H9 (cell line): ENCODE results near the gene POLR3H. TPM values are rescaled to one million over a fixed set of nuclear protein-coding genes. Genes with fewer than 3 reads are reported as not detected.

Source experiments
- DNase-seq: peaks from one replicate; pipeline ENCODE4 v3.0.0-alpha.2; 2017
- H2AFZ ChIP-seq: one replicate; pipeline ENCODE4 v1.6.1; 2013; ENCODE audit warnings: mild to moderate bottlenecking, low read length, control low read depth, moderate library complexity
- H2AK5ac ChIP-seq: 2 replicates; pipeline ENCODE4 v1.6.1; 2013; ENCODE audit warnings: low read length, control low read depth, mixed read lengths; ENCODE audit not compliant: insufficient read length
- H2BK120ac ChIP-seq: one replicate; pipeline ENCODE4 v1.6.1; 2013; ENCODE audit warnings: low read depth, mild to moderate bottlenecking, low read length, control low read depth, inconsistent platforms; ENCODE audit not compliant: poor library complexity, severe bottlenecking
- H2BK12ac ChIP-seq: 2 replicates; pipeline ENCODE4 v1.6.1; 2013; ENCODE audit warnings: low read length, control low read depth, mixed read lengths, low read depth; ENCODE audit not compliant: insufficient read length
- H2BK15ac ChIP-seq: 2 replicates; pipeline ENCODE4 v1.6.1; 2013; ENCODE audit warnings: low read depth, low read length, control low read depth
- H2BK20ac ChIP-seq: one replicate; pipeline ENCODE4 v1.6.1; 2013; ENCODE audit warnings: low read depth, mild to moderate bottlenecking, low read length, control low read depth, inconsistent platforms; ENCODE audit not compliant: poor library complexity, severe bottlenecking
- H2BK5ac ChIP-seq: 2 replicates; pipeline ENCODE4 v1.6.1; 2013; ENCODE audit warnings: low read length, control low read depth, mixed read lengths; ENCODE audit not compliant: insufficient read length
- H3K14ac ChIP-seq: 2 replicates; pipeline ENCODE4 v1.6.1; 2013; ENCODE audit warnings: low read length, control low read depth; ENCODE audit not compliant: insufficient read depth
- H3K18ac ChIP-seq: 2 replicates; pipeline ENCODE4 v1.6.1; 2013; ENCODE audit warnings: low read depth, mild to moderate bottlenecking, mixed read lengths, low read length, control low read depth; ENCODE audit not compliant: insufficient read length
- H3K23ac ChIP-seq: 2 replicates; pipeline ENCODE4 v1.6.1; 2013; ENCODE audit warnings: low read length, control low read depth, mixed read lengths, low read depth; ENCODE audit not compliant: insufficient read length
- H3K23me2 ChIP-seq: 2 replicates; pipeline ENCODE4 v1.6.1; 2013; ENCODE audit warnings: low read depth, mild to moderate bottlenecking, mixed read lengths, low read length, control low read depth; ENCODE audit not compliant: insufficient read length, poor library complexity, severe bottlenecking
- H3K27ac ChIP-seq: 2 replicates; pipeline ENCODE4 v1.5.1; 2013; ENCODE audit warnings: low read length, control low read depth, mixed read lengths, low read depth; ENCODE audit not compliant: insufficient read length
- H3K27me3 ChIP-seq: 2 replicates; pipeline ENCODE4 v1.6.1; 2013; ENCODE audit warnings: low read length, control low read depth, inconsistent platforms; ENCODE audit not compliant: insufficient read depth
- H3K4ac ChIP-seq: 2 replicates; pipeline ENCODE4 v1.6.1; 2013; ENCODE audit warnings: low read depth, mild to moderate bottlenecking, control low read depth, inconsistent platforms, low read length, moderate library complexity
- H3K4me1 ChIP-seq: 2 replicates; pipeline ENCODE4 v1.6.1; 2013; ENCODE audit warnings: low read length, control low read depth, inconsistent platforms; ENCODE audit not compliant: insufficient read depth
- H3K4me2 ChIP-seq: 2 replicates; pipeline ENCODE4 v1.6.1; 2013; ENCODE audit warnings: low read length, control low read depth, mixed read lengths; ENCODE audit not compliant: insufficient read length, insufficient read depth
- H3K56ac ChIP-seq: 2 replicates; pipeline ENCODE4 v1.6.1; 2013; ENCODE audit warnings: low read depth, mild to moderate bottlenecking, mixed read lengths, low read length, control low read depth; ENCODE audit not compliant: insufficient read length
- H3K79me1 ChIP-seq: 2 replicates; pipeline ENCODE4 v1.6.1; 2013; ENCODE audit warnings: low read depth, mild to moderate bottlenecking, moderate library complexity, low read length, control low read depth, inconsistent platforms; ENCODE audit not compliant: insufficient read depth, poor library complexity, severe bottlenecking
- H3K79me2 ChIP-seq: 2 replicates; pipeline ENCODE4 v1.6.1; 2013; ENCODE audit warnings: low read length, control low read depth, inconsistent platforms; ENCODE audit not compliant: insufficient read depth
- H3K9ac ChIP-seq: 2 replicates; pipeline ENCODE4 v1.6.1; 2013; ENCODE audit warnings: low read length, control low read depth, mixed read lengths; ENCODE audit not compliant: insufficient read length; ENCODE audit errors: extremely low read depth
- H3K9me3 ChIP-seq: one replicate; pipeline ENCODE4 v1.6.1; 2013; ENCODE audit warnings: low read depth, low read length, inconsistent platforms; ENCODE audit not compliant: control insufficient read depth
- H3T11ph ChIP-seq: one replicate; pipeline ENCODE4 v1.6.1; 2013; ENCODE audit warnings: mild to moderate bottlenecking, low read length, control low read depth, inconsistent platforms
- H4K20me1 ChIP-seq: one replicate; pipeline ENCODE4 v1.6.1; 2013; ENCODE audit not compliant: control insufficient read depth, insufficient read length, insufficient read depth
- H4K5ac ChIP-seq: 2 replicates; pipeline ENCODE4 v1.6.1; 2013; ENCODE audit warnings: low read depth, mild to moderate bottlenecking, mixed read lengths, low read length, control low read depth; ENCODE audit not compliant: insufficient read length
- H4K8ac ChIP-seq: replicated peaks from 2 replicates; pipeline ENCODE4 v1.6.1; 2013; ENCODE audit warnings: low read length, control low read depth, mixed read lengths, low read depth; ENCODE audit not compliant: insufficient read length
- H4K91ac ChIP-seq: 2 replicates; pipeline ENCODE4 v1.6.1; 2013; ENCODE audit warnings: low read depth, mild to moderate bottlenecking, moderate library complexity, mixed read lengths, low read length, control low read depth; ENCODE audit not compliant: insufficient read length
- H3K27ac Mint-ChIP-seq, 3 experiments: 2 replicates in 2 of 3; 3 replicates in 1 of 3; pipeline ENCODE4 v1.8.0; 2020 to 2021; ENCODE audit warnings: mixed read lengths in 3 of 3, mild to moderate bottlenecking in 1 of 3, moderate library complexity in 1 of 3
- H3K27me3 Mint-ChIP-seq: 2 replicates; pipeline ENCODE4 v1.8.0; 2021; ENCODE audit warnings: low read depth, mild to moderate bottlenecking, moderate library complexity, mixed read lengths
- H3K36me3 Mint-ChIP-seq, 3 experiments: 2 replicates in 2 of 3; 3 replicates in 1 of 3; pipeline ENCODE4 v1.8.0; 2020 to 2021; ENCODE audit warnings: low read depth in 3 of 3, mixed read lengths in 3 of 3; ENCODE audit not compliant: insufficient read depth in 1 of 3
- H3K4me1 Mint-ChIP-seq, 2 experiments: 2 replicates each; pipeline ENCODE4 v1.8.0; 2020; ENCODE audit warnings: mixed read lengths in 2 of 2
- H3K4me3 Mint-ChIP-seq, 2 experiments: 2 replicates in 1 of 2; 3 replicates in 1 of 2; pipeline ENCODE4 v1.8.0; 2020 to 2021; ENCODE audit warnings: mild to moderate bottlenecking in 2 of 2, mixed read lengths in 2 of 2, moderate library complexity in 1 of 2
- H3K9me3 Mint-ChIP-seq, 2 experiments: 2 replicates in 1 of 2; 3 replicates in 1 of 2; pipeline ENCODE4 v1.8.0; 2020; ENCODE audit warnings: mild to moderate bottlenecking in 2 of 2, mixed read lengths in 2 of 2, moderate library complexity in 1 of 2
- WGBS: extraction: QIAGEN DNeasy Blood & Tissue Kit; methylation state at CpG from one replicate; pipeline ENCODE4 v1.1.7; 2013; ENCODE audit warnings: missing lambda C conversion rate, low lambda C conversion rate, mixed read lengths; ENCODE audit not compliant: insufficient read length; ENCODE audit errors: extremely low coverage; 5-methylcytosine and 5-hydroxymethylcytosine counted together
- total RNA-seq: library from RNA; stranded (reverse); gene quantifications from 2 replicates; pipeline ENCODE4 v1.2.1, GENCODE V29; 2021
- TF ChIP-seq, protein P1 (sequence below): fragments of 200-600 bp; sonication (generic); conservative IDR thresholded peaks from 3 replicates; pipeline ENCODE4 v1.8.0; 2021; ENCODE audit warnings: antibody characterized with exemption, mild to moderate bottlenecking

The POLR3H gene
- total RNA-seq, 1 experiment from 2014 or later = 68.2 TPM

DNA sequence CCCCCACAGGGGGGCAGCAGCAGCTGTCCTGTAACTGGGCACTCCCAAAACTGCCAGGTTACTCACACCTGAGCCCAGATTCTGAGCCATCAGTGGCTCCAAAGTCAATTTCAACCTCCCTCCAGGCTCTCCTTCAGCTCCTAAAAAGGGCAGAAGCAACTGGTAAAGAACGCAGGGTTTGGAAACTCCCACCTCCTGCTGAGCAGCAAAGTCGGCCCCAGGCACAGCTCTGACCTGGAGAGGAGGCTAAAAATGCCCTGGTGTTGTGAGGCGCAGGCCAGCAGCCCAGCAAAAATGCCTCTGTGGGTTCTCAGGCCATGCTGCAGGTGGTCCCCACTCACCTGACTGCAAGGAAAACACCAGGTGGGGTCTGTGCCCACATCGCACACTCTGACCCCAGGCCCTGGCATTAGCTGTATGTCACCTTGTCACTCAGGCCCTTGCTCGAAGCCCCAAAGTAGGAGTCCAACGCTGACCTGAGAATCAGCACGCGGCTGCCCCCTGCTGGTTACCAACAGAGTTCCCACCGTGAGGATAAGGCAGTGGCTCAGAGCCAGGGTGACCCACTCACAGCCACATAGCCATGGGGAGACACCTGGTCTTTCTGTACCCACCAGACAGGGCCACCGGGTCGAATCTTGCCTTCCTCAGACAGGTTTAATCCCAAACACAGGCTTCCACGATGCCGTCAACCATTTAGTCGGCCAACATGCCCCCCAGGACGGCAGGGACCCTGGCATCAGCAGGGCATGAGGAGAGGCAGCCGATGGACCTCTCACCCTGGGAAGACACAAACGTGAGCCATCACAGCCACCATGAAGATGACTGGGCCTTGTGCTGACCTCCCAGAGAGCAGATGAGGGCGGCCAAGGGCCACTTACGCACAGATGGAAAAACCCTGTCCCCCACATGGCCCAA is 11.1 kb downstream of the POLR3H start:
- no peak overlapping the region for H4K8ac ChIP-seq
- no peaks in the 10 kb centered on the region for H3K27me3 ChIP-seq
- H4K91ac ChIP-seq = no peak overlapping the region
- no peak overlapping the region for H3T11ph ChIP-seq
- no peaks in the 10 kb centered on the region for H3K9me3 ChIP-seq
- peak overlapping the region; percentile 30 for H3K18ac ChIP-seq
- no CpG with 5 or more reads among the region's 19 CpGs for WGBS
- peak; percentile 88 for DNase-seq
- Mint-ChIP-seq H3K27me3 (no peaks in the 10 kb centered on the region), H3K9me3 (no peaks in the 10 kb centered on the region), H3K4me1 (peaks cover 8 to 14% of the 10 kb centered on the region in 2 experiments), H3K27ac (peak overlapping the region in 2 of 3 experiments; percentile 81 to 89; a peak in 3 of 7 replicates), H3K36me3 (peaks cover 16 to 73% (median 39%) of the 10 kb centered on the region in 3 experiments; a peak in 6 of 7 replicates), H3K4me3 (no peak overlapping the region)
- no peak overlapping the region for H3K9ac ChIP-seq
- no peak overlapping the region for H2AFZ ChIP-seq
- H3K56ac ChIP-seq = no peak overlapping the region
- no peak overlapping the region for H2AK5ac ChIP-seq
- H3K4me1 ChIP-seq = no peaks in the 10 kb centered on the region
- H3K79me1 ChIP-seq = no peaks in the 10 kb centered on the region
- H2BK120ac ChIP-seq = no peak overlapping the region
- H3K23ac ChIP-seq = no peak overlapping the region
- peaks cover 1% of the 10 kb centered on the region; the same call in 1 of the 2 replicates for H3K79me2 ChIP-seq
- H3K4me2 ChIP-seq = no peak overlapping the region
- H3K14ac ChIP-seq = 0 out of 2 replicates have a peak overlapping the region, but pooled peaks have one; percentile 47
- no peaks in the 10 kb centered on the region for H3K23me2 ChIP-seq
- no peak overlapping the region for H4K5ac ChIP-seq
- H3K4ac ChIP-seq = no peak overlapping the region
- no peak overlapping the region for H2BK12ac ChIP-seq
- H4K20me1 ChIP-seq = no peaks in the 10 kb centered on the region
- H2BK20ac ChIP-seq = no peak overlapping the region
- H2BK5ac ChIP-seq = no peak overlapping the region
- H2BK15ac ChIP-seq = no peak overlapping the region
- no peak overlapping the region for H3K27ac ChIP-seq
- TF ChIP-seq, protein P1, sequence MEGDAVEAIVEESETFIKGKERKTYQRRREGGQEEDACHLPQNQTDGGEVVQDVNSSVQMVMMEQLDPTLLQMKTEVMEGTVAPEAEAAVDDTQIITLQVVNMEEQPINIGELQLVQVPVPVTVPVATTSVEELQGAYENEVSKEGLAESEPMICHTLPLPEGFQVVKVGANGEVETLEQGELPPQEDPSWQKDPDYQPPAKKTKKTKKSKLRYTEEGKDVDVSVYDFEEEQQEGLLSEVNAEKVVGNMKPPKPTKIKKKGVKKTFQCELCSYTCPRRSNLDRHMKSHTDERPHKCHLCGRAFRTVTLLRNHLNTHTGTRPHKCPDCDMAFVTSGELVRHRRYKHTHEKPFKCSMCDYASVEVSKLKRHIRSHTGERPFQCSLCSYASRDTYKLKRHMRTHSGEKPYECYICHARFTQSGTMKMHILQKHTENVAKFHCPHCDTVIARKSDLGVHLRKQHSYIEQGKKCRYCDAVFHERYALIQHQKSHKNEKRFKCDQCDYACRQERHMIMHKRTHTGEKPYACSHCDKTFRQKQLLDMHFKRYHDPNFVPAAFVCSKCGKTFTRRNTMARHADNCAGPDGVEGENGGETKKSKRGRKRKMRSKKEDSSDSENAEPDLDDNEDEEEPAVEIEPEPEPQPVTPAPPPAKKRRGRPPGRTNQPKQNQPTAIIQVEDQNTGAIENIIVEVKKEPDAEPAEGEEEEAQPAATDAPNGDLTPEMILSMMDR = peak; percentile 82
